Central memory CD8-positive, alpha-beta T cell (primary cell): Measurements from ENCODE around the gene AMY1A.
"Not testable (repeated sequence)": the region's sequence is repeated elsewhere in the genome, so short reads cannot be mapped to it uniquely, and the experiment has no call there.

Experiments used
- ATAC-seq: fragments of 150-1000 bp; cut with Tn5 transposase; replicated peaks from 2 replicates; pipeline ENCODE4 v1.10.0; 2022; ENCODE audit warnings: mild to moderate bottlenecking, moderate FRiP score, moderate number of reproducible peaks; ENCODE audit not compliant: poor library complexity, severe bottlenecking; ENCODE audit errors: extremely low read depth
- DNase-seq, 2 donors: peaks; one replicate each; pipeline ENCODE4 v3.0.0; 2021; ENCODE audit warnings: low spot score in 2 of 2
- H3K27ac Mint-ChIP-seq: one replicate; pipeline ENCODE4 v1.8.0; 2022; ENCODE audit warnings: low read depth, mild to moderate bottlenecking, moderate library complexity, mixed read lengths
- H3K27me3 Mint-ChIP-seq: one replicate; pipeline ENCODE4 v1.8.0; 2022; ENCODE audit warnings: mixed read lengths
- H3K36me3 Mint-ChIP-seq: one replicate; pipeline ENCODE4 v1.8.0; 2022; ENCODE audit warnings: mild to moderate bottlenecking, moderate library complexity, mixed read lengths; ENCODE audit not compliant: insufficient read depth
- H3K4me1 Mint-ChIP-seq: one replicate; pipeline ENCODE4 v1.8.0; 2022; ENCODE audit warnings: mixed read lengths
- H3K4me3 Mint-ChIP-seq: one replicate; pipeline ENCODE4 v1.8.0; 2022; ENCODE audit warnings: mild to moderate bottlenecking, moderate library complexity, mixed read lengths
- H3K9me3 Mint-ChIP-seq: one replicate; pipeline ENCODE4 v1.8.0; 2022; ENCODE audit warnings: mixed read lengths

AMY1A gene

GRCh38 chr1:103655460-103655859 lies at the start of gene AMY1A:
AMY1A (plus strand) TSS chr1:103655760; CDS start chr1:103656331, 571 bp downstream.
- not testable (repeated sequence) for H3K9me3 Mint-ChIP-seq, H3K4me3 Mint-ChIP-seq, H3K27ac Mint-ChIP-seq, H3K27me3 Mint-ChIP-seq, ATAC-seq, H3K36me3 Mint-ChIP-seq, H3K4me1 Mint-ChIP-seq, DNase-seq

GRCh38 chr1:103616362-103616761 lies 39.2 kb upstream of the AMY1A start:
- Mint-ChIP-seq H3K4me1 (no peaks in the 10 kb centered on the region), H3K36me3 (no peaks in the 10 kb centered on the region), H3K27ac (no peak overlapping the region)

GRCh38 chr1:103616994-103617477 lies 38.5 kb upstream of the AMY1A start, which contains the start of gene AMY2A:
AMY2A (plus strand) TSS chr1:103617427; CDS start chr1:103617441, 14 bp downstream.
- H3K36me3 Mint-ChIP-seq, H3K27ac Mint-ChIP-seq, H3K9me3 Mint-ChIP-seq, ATAC-seq, H3K4me3 Mint-ChIP-seq, H3K4me1 Mint-ChIP-seq, DNase-seq, H3K27me3 Mint-ChIP-seq: not testable (repeated sequence)

More at GRCh38 chr1:103616362-103616761, 39.2 kb upstream of the AMY1A start:
- no peak overlapping the region for H3K4me3 Mint-ChIP-seq
- no peaks in the 10 kb centered on the region for H3K9me3 Mint-ChIP-seq
- no peaks in the 10 kb centered on the region for H3K27me3 Mint-ChIP-seq
- ATAC-seq: no peak
- no peak for DNase-seq

GRCh38 chr1:103627436-103627835 lies 28.1 kb upstream of the AMY1A start:
- not testable (repeated sequence) for DNase-seq, H3K9me3 Mint-ChIP-seq, H3K4me1 Mint-ChIP-seq, H3K36me3 Mint-ChIP-seq, H3K27ac Mint-ChIP-seq, ATAC-seq, H3K27me3 Mint-ChIP-seq, H3K4me3 Mint-ChIP-seq

- not testable (repeated sequence) for H3K36me3 Mint-ChIP-seq, H3K9me3 Mint-ChIP-seq, H3K4me3 Mint-ChIP-seq, H3K27ac Mint-ChIP-seq, H3K4me1 Mint-ChIP-seq, DNase-seq, ATAC-seq, H3K27me3 Mint-ChIP-seq
Observed at GRCh38 chr1:103641194-103641593, 14.4 kb upstream of the AMY1A start.

GRCh38 chr1:103643908-103644307 lies 11.7 kb upstream of the AMY1A start:
- H3K4me1 Mint-ChIP-seq, H3K9me3 Mint-ChIP-seq, DNase-seq, H3K27ac Mint-ChIP-seq, H3K36me3 Mint-ChIP-seq, H3K27me3 Mint-ChIP-seq, ATAC-seq, H3K4me3 Mint-ChIP-seq: not testable (repeated sequence)

GRCh38 chr1:103650305-103650704 lies 5.3 kb upstream of the AMY1A start:
- DNase-seq, H3K27me3 Mint-ChIP-seq, H3K4me1 Mint-ChIP-seq, H3K27ac Mint-ChIP-seq, ATAC-seq, H3K36me3 Mint-ChIP-seq, H3K4me3 Mint-ChIP-seq, H3K9me3 Mint-ChIP-seq: not testable (repeated sequence)

- not testable (repeated sequence) for DNase-seq, H3K4me1 Mint-ChIP-seq, H3K27ac Mint-ChIP-seq, ATAC-seq, H3K9me3 Mint-ChIP-seq, H3K4me3 Mint-ChIP-seq, H3K27me3 Mint-ChIP-seq, H3K36me3 Mint-ChIP-seq
Observed at GRCh38 chr1:103650889-103651288, 4.7 kb upstream of the AMY1A start.

GRCh38 chr1:103654133-103654532 lies 1.4 kb upstream of the AMY1A start:
- H3K4me1 Mint-ChIP-seq, H3K27me3 Mint-ChIP-seq, H3K27ac Mint-ChIP-seq, H3K36me3 Mint-ChIP-seq, H3K9me3 Mint-ChIP-seq, DNase-seq, ATAC-seq, H3K4me3 Mint-ChIP-seq: not testable (repeated sequence)

- not testable (repeated sequence) for ATAC-seq, H3K27me3 Mint-ChIP-seq, H3K9me3 Mint-ChIP-seq, H3K27ac Mint-ChIP-seq, H3K36me3 Mint-ChIP-seq, H3K4me3 Mint-ChIP-seq, DNase-seq, H3K4me1 Mint-ChIP-seq
Observed at GRCh38 chr1:103676335-103676734, 20.8 kb downstream of the AMY1A start.

- DNase-seq, H3K27me3 Mint-ChIP-seq, H3K27ac Mint-ChIP-seq, H3K36me3 Mint-ChIP-seq, H3K4me3 Mint-ChIP-seq, H3K4me1 Mint-ChIP-seq, H3K9me3 Mint-ChIP-seq, ATAC-seq: not testable (repeated sequence)
Observed at GRCh38 chr1:103696110-103696509, 40.5 kb downstream of the AMY1A start, which contains the start of gene AMY1B. AMY1B (minus strand) TSS chr1:103696210; CDS start chr1:103695639, 571 bp downstream.

GRCh38 chr1:103697430-103697829 lies 41.9 kb downstream of the AMY1A start:
- H3K27me3 Mint-ChIP-seq, H3K9me3 Mint-ChIP-seq, DNase-seq, H3K4me1 Mint-ChIP-seq, ATAC-seq, H3K36me3 Mint-ChIP-seq, H3K27ac Mint-ChIP-seq, H3K4me3 Mint-ChIP-seq: not testable (repeated sequence)

GRCh38 chr1:103700669-103701068 lies 45.1 kb downstream of the AMY1A start:
- H3K9me3 Mint-ChIP-seq, ATAC-seq: not testable (repeated sequence)

More at GRCh38 chr1:103700669-103701068, 45.1 kb downstream of the AMY1A start:
- H3K27ac Mint-ChIP-seq, H3K27me3 Mint-ChIP-seq, H3K4me1 Mint-ChIP-seq, H3K4me3 Mint-ChIP-seq, H3K36me3 Mint-ChIP-seq, DNase-seq: not testable (repeated sequence)
